Measurements from ENCODE around the gene CCNJL.

GRCh38 chr5:160237571-160238093 is 74.7 kb downstream of the CCNJL start:
- no peak for TF ChIP-seq POLR2A (IDR thresholded peaks at IDR 0.05; ENCODE audit: extremely low read depth, insufficient read length)
- no peak for TF ChIP-seq CTCF (IDR thresholded peaks at IDR 0.05; ENCODE audit: low read depth, low read length)

All from NB4 (cell line).